GM12878 (cell line): ENCODE measurements around the gene SPRY4. TPM values are rescaled to one million over a fixed set of nuclear protein-coding genes. Genes with fewer than 3 reads are reported as not detected.
"Not testable (repeated sequence)": the region's sequence is repeated elsewhere in the genome, so short reads cannot be mapped to it uniquely, and the experiment has no call there.

Source experiments
- ATAC-seq: fragments of 200-7000 bp; cut with Tn5 transposase; 3 replicates; pipeline ENCODE4 v1.9.1; 2020; ENCODE audit warnings: mild to moderate bottlenecking, moderate library complexity
- BruUV-seq: library from RNA; stranded (reverse); fragments of 400-500 nt; replicated peaks from 2 replicates; lab custom pipeline; 2021; lab: Mats Ljungman, UMichigan
- CTCF ChIA-PET: fragments of 300-600 bp; sonication (Branson Sonifier 250); formaldehyde crosslinking; extraction: SDS; loops from one replicate; lab custom pipeline; 2021; ENCODE audit warnings: inconsistent platforms; lab: Yijun Ruan, JAX
- POLR2A ChIA-PET: fragments of 350-600 bp; formaldehyde crosslinking; extraction: SDS; loops from one replicate; lab custom pipeline; 2021; ENCODE audit warnings: inconsistent platforms; lab: Charles Lee
- RAD21 ChIA-PET: fragments of 300-600 bp; sonication (Branson Sonifier 250); formaldehyde crosslinking; loops from one replicate; lab custom pipeline; 2023; ENCODE audit warnings: antibody characterized with exemption; ENCODE audit not compliant: unreplicated experiment; lab: Charles Lee
- SMC1A ChIA-PET: fragments of 300-600 bp; sonication (Branson Sonifier 250); formaldehyde crosslinking; loops from one replicate; lab custom pipeline; 2023; ENCODE audit not compliant: unreplicated experiment, uncharacterized antibody; lab: Charles Lee
- DNase-seq: peaks from one replicate; pipeline ENCODE4 v3.0.0-alpha.2; 2011; ENCODE audit warnings: low read depth, low spot score
- FAIRE-seq: peaks from 3 replicates; lab custom pipeline; 2011; peaks lifted over from hg19 to GRCh38; lab: Jason Lieb, UNC
- H2AFZ ChIP-seq: 2 replicates; pipeline ENCODE4 v1.6.0; 2011; ENCODE audit warnings: low read depth, low read length, control low read depth; ENCODE audit not compliant: control insufficient read depth
- H3K27ac ChIP-seq: 2 replicates; pipeline ENCODE4 v1.5.1; 2011; ENCODE audit warnings: control low read depth; ENCODE audit not compliant: control insufficient read depth, insufficient read depth
- H3K27me3 ChIP-seq, 2 experiments: replicated peaks in 1 of 2; 2 replicates each; pipeline versions ENCODE4 v1.6.0 to v1.6.1; 2011; ENCODE audit warnings: low read length in 1 of 2; ENCODE audit not compliant: control insufficient read depth in 2 of 2, insufficient read depth in 2 of 2
- H3K36me3 ChIP-seq, 2 experiments: 2 replicates each; pipeline ENCODE4 v1.5.1; 2011; ENCODE audit warnings: low read length in 1 of 2; ENCODE audit not compliant: control insufficient read depth in 2 of 2, insufficient read depth in 2 of 2
- H3K4me1 ChIP-seq: 2 replicates; pipeline ENCODE4 v1.6.1; 2011; ENCODE audit warnings: mild to moderate bottlenecking, low read length, moderate library complexity, mixed read lengths; ENCODE audit not compliant: control insufficient read depth, insufficient read depth
- H3K4me2 ChIP-seq: 2 replicates; pipeline ENCODE4 v1.6.0; 2011; ENCODE audit warnings: control low read depth; ENCODE audit not compliant: control insufficient read depth, insufficient read depth
- H3K4me3 ChIP-seq: fragments of 200-600 bp; sonication (generic); 2 replicates; pipeline ENCODE4 v1.5.1; 2016
- H3K79me2 ChIP-seq: 2 replicates; pipeline ENCODE4 v1.6.0; 2011; ENCODE audit warnings: low read length; ENCODE audit not compliant: control insufficient read depth, insufficient read depth
- H3K9ac ChIP-seq: 2 replicates; pipeline ENCODE4 v1.8.0; 2011; ENCODE audit warnings: low read length, control low read depth, mixed read lengths; ENCODE audit not compliant: control insufficient read depth, insufficient read depth
- H3K9me3 ChIP-seq: replicated peaks from 3 replicates; pipeline ENCODE4 v1.5.1; 2011; ENCODE audit warnings: mild to moderate bottlenecking, low read length; ENCODE audit not compliant: control insufficient read depth, insufficient read depth
- H4K20me1 ChIP-seq: 2 replicates; pipeline ENCODE4 v1.6.0; 2011; ENCODE audit not compliant: control insufficient read depth, insufficient read depth
- ATF2 ChIP-seq: IDR thresholded peaks from 2 replicates; pipeline ENCODE4 v1.6.1; 2012; ENCODE audit warnings: low read length, inconsistent platforms
- CBX5 ChIP-seq: sonication (generic); IDR thresholded peaks from 2 replicates; pipeline ENCODE4 v1.6.1; 2016; ENCODE audit warnings: low read depth, moderate library complexity, mild to moderate bottlenecking, inconsistent platforms
- CREM ChIP-seq: IDR thresholded peaks from 2 replicates; pipeline ENCODE4 v1.6.1; 2014; ENCODE audit warnings: antibody characterized with exemption, low read depth
- E4F1 ChIP-seq: fragments of 450-650 bp; IDR thresholded peaks from 2 replicates; pipeline ENCODE4 v1.6.1; 2018; ENCODE audit warnings: borderline replicate concordance, mild to moderate bottlenecking; ENCODE audit not compliant: partially characterized antibody
- HDGF ChIP-seq: fragments of 450-650 bp; IDR thresholded peaks from 2 replicates; pipeline ENCODE4 v1.6.1; 2016; ENCODE audit warnings: antibody characterized with exemption
- MEF2B ChIP-seq: fragments of 450-650 bp; IDR thresholded peaks from 2 replicates; pipeline ENCODE4 v1.6.1; 2018; ENCODE audit warnings: mild to moderate bottlenecking, moderate library complexity; ENCODE audit not compliant: partially characterized antibody, poor library complexity, severe bottlenecking
- NFYA ChIP-seq: IDR thresholded peaks from 2 replicates; pipeline ENCODE4 v1.6.1; 2011; ENCODE audit warnings: low read depth, mild to moderate bottlenecking, low read length, improper control_type of control experiment, borderline replicate concordance
- NR2C2 ChIP-seq: IDR thresholded peaks from 2 replicates; pipeline ENCODE4 v1.6.1; 2011; ENCODE audit warnings: borderline replicate concordance, low read depth; ENCODE audit not compliant: control insufficient read depth, insufficient read length
- RUNX3 ChIP-seq: IDR thresholded peaks from 2 replicates; pipeline ENCODE4 v1.6.1; 2012; ENCODE audit warnings: low read length, inconsistent platforms
- ZNF24 ChIP-seq: fragments of 450-650 bp; IDR thresholded peaks from 2 replicates; pipeline ENCODE4 v1.6.1; 2017; ENCODE audit warnings: antibody characterized with exemption, mild to moderate bottlenecking
- WGBS: methylation state at CpG from one replicate; pipeline ENCODE4 v1.1.6; 2016; ENCODE audit warnings: low lambda C conversion rate; ENCODE audit not compliant: insufficient replicate concordance, insufficient coverage; ENCODE audit errors: missing lambda C conversion rate; 5-methylcytosine and 5-hydroxymethylcytosine counted together
- in situ Hi-C: fragments of 300-500 bp; cut with MboI; formaldehyde crosslinking; loops from 9 replicates; pipeline ENCODE4 v1.14.3; 2018; ENCODE audit warnings: mixed read lengths
- intact Hi-C: fragments of 100-400 bp; cut with micrococcal nuclease; formaldehyde crosslinking; loops from one replicate; pipeline ENCODE4 v1.14.2; 2022; ENCODE audit not compliant: unreplicated experiment
- polyA plus RNA-seq, 11 experiments: library from polyadenylated mRNA; depleted of rRNA in 4 of 11; unstranded in 6 of 11; stranded (reverse) in 5 of 11; fragments of >200 nt; fragmentation: Nextera tagmentation in 4 of 11; fragmentation: Illumina TruSeq in 1 of 11; extraction: Ambion mirVana in 4 of 11; extraction: Trizol in 1 of 11; gene quantifications; 1 replicate in 1 of 11; 2 replicates in 10 of 11; pipeline versions ENCODE4 v1.2.1 to v1.2.3, GENCODE V29; 2011 to 2016; ENCODE audit warnings: inconsistent platforms in 2 of 11, missing spikeins in 2 of 11, low read depth in 1 of 11
- total RNA-seq, 4 experiments: library from RNA; depleted of rRNA in 3 of 4; stranded (reverse); fragments of >200 nt in 3 of 4; fragmentation: Illumina TruSeq in 1 of 4; extraction: Trizol in 1 of 4; gene quantifications; 2 replicates each; pipeline versions ENCODE4 v1.2.1 to v1.2.3, GENCODE V29; 2013 to 2021

SPRY4 gene
- total and polyA plus RNA-seq, 10 of the 15 experiments (the other 5 are each of a cell fraction or from before 2014, with no cell fraction given) = 0.04 to 1.4 (median 0.18) TPM; not detected in 1

- no peak overlapping the region for H3K27ac ChIP-seq
- no peak for FAIRE-seq
- no peaks in the 10 kb centered on the region for H3K79me2 ChIP-seq
- CTCF ChIA-PET = no interaction called here
- H3K36me3 ChIP-seq = no peaks in the 10 kb centered on the region
- H3K9me3 ChIP-seq = no peaks in the 10 kb centered on the region; the same call in 2 of the 3 replicates
- in situ Hi-C loops = no loop called here
- no peaks in the 10 kb centered on the region for H3K4me1 ChIP-seq
- H2AFZ ChIP-seq = no peak overlapping the region
- no peak overlapping the region for H3K9ac ChIP-seq
- SMC1A ChIA-PET = no interaction called here
- WGBS = 49% methylated on average over 3 of the region's 3 CpGs
- BruUV-seq = no TSS peak
- no peak for TF ChIP-seq NFYA
- no peak for TF ChIP-seq CBX5
- TF ChIP-seq NR2C2 = no peak
- no peak for TF ChIP-seq ATF2
- TF ChIP-seq E4F1 = no peak
- TF ChIP-seq HDGF = no peak
- TF ChIP-seq CREM = no peak
- no peak for TF ChIP-seq RUNX3
- TF ChIP-seq MEF2B = no peak
- TF ChIP-seq ZNF24 = no peak
- TF ChIP-seq, all 136 proteins: peak for 0
- H3K4me2 ChIP-seq = no peak overlapping the region
- H3K27me3 ChIP-seq = no peaks in the 10 kb centered on the region
- ATAC-seq = no peak
- no peak overlapping the region for H3K4me3 ChIP-seq
- intact Hi-C loops = no loop called here
- ChIA-PET POLR2A (interaction anchor here (0.6 kb wide), 1 partner anchor 47 kb away, joined by 3 read pairs; no protein-coding TSS in a partner anchor), RAD21 (no interaction called here)
- DNase-seq = no peak
- no peaks in the 10 kb centered on the region for H4K20me1 ChIP-seq
Measured at GRCh38 chr5:142275496-142275895, 49.3 kb downstream of the SPRY4 start.

- intact Hi-C loops, POLR2A ChIA-PET, BruUV-seq: not testable (repeated sequence)
Measured at GRCh38 chr5:142272596-142272995, 52.2 kb downstream of the SPRY4 start.

More at GRCh38 chr5:142272596-142272995, 52.2 kb downstream of the SPRY4 start:
- H3K9me3 ChIP-seq, SMC1A ChIA-PET, FAIRE-seq, H2AFZ ChIP-seq, H3K4me3 ChIP-seq, H3K4me1 ChIP-seq, H3K79me2 ChIP-seq, H3K36me3 ChIP-seq, RAD21 ChIA-PET, ATAC-seq, DNase-seq, H3K27me3 ChIP-seq, CTCF ChIA-PET, H3K9ac ChIP-seq, in situ Hi-C loops, H3K27ac ChIP-seq, H3K4me2 ChIP-seq, H4K20me1 ChIP-seq: not testable (repeated sequence)
- 28% methylated on average over 5 of the region's 5 CpGs for WGBS
